Measurements from ENCODE around the gene TTLL12.

The TTLL12 gene

GRCh38 chr22:43213051-43213450, 26.1 kb upstream of the TTLL12 start:
- no peak for DNase-seq

DNA sequence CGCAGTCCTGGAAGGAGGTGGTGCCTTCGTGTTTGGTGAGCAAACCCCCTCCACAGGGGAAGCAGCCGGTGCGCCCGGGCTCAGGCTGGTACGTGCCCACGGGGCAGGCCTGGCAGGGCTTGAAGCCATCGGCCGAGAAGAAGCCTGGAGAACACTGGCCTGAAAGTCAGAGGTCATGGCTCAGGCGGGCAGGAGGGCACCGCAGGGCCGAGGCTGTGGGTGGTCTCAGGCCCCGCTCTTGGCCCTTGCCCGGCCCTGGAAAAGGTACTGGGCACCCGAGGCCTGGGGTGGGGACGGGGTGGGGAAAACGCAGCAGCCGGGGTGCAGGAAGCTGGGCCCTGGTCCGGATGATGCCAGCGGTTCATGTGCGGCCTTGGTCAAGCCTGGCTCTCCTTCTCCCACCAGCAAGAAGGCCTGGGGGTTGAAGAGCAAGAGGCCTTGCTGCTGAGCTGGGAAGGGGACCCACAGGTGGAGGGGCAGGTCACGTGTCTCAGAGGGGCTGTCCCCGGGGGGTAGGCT, 25.6 kb upstream of the TTLL12 start:
- DNase-seq: no peak

- DNase-seq: no peak
Observed at GRCh38 chr22:43211941-43212433, 25.1 kb upstream of the TTLL12 start.

DNA sequence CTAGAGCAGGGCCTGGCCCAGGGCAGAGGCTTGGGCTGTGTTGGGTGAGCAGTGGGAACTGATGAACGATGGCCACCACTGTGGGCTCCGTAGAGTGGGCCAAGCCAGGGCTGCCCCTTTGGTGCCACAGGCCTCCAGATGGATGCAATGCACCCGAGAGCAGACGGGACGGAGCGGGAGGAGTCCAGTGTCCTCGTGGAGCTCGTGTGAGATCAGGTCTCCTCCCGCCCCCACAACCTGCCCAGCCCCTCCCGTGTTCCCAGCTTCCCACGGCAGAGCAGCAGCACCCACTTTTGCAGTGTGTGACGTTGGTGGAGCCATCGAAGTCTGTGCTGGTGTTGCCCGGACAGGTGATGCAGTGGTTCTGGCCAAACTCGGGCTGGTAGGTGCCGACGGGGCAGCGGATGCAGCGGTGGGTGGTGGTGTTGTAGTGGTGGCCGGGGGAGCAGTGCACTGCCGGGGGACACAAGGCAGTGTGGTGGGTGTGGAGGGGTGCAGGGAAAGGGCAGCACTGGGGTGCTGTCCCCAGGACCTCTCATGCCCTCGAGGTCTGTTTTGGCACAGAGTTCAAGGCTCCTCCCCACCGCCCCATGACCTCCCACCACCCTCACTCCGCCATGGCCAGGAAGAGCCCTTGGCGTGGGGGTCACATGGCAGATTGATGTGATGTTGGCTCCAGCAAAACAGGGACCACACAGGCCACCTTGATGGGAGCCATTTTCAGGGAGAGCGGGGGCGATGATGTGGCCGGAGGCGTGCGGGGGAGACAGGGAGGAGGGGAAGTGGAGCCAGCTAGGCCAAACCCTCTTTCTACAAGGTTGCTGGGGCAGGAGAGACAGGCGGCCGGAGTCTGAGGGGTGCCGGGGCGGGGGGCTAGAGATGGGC, 23.9 kb upstream of the TTLL12 start:
- no peak for DNase-seq

DNA sequence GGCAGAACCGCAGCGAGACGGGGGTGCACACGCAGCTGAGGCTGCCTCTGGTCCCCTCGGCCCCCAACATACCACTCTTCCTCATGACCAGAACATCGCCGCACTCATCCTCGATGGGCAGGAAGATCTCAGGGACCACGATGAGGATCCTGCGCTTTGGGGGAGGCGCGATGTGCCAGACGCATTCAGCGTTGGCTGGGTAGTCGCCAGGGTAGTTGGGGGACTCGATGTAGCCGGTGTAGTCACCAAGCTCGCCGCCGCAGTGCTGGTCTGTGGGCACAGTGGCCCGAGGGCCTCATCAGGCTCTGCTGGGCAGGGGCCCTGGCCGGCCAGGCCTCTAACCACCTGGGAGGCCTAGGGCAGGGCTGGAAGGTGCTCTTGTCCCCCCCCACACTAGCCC, 23.0 kb upstream of the TTLL12 start:
- no peak for DNase-seq

DNA sequence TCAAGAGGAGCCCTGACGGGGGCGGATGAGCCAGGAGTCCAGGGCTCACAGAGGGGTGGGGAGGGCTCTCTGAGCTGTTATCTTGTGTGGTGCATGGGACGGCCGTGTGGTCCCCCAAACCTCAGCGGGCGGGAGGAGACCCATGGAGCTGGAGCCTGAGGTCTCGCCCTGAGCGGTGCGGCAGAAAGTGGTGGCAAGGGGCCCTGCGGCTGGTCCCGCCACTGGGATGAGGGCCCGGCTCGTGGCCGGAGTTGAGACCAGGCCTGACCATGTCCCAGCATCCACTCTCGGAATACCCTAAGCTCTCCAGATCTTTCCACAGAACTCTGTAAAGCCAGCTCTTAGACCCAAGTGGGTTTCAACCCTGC, 22.6 kb upstream of the TTLL12 start:
- no peak for DNase-seq

DNA sequence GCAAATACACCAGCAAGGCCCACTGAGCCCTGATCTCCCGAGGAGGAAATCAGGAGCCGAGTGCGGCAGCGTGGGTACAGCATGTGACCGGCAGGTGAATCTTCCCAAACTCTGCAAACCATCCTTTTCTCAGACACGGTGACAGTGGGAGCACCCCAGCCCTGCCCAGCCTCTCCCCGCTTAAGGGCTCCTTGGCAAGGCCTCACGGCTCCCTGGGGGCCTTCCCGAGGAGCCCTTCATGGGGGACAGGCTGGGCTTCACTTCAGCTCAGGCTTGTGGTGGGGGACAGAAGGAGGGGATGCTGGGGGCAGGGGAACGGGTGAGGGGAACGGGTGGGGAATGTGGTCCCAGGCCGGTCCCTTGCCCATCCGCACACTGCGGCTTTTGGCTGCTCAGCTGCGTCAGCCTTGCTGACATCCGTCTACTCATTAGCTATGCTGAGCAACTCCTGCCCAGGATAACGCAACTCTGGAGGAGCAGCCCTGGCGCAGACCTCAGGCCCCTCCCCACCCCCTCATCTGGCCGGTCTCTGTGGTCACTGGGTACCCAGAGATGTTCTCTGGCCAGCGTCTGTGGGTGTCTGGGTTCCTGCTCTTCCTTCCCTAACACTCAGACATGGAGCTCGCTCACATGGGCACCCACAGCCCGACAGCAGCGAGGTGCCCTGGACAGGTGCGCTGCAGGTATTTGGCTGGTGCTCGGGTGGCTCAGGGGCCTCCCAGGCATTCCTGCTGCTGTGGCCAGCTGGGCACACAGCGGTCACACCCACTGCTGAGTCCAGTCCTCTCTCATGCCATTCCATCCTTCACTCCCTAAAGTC, 22.0 kb upstream of the TTLL12 start:
- no peak for DNase-seq

- no peak for DNase-seq
Observed at GRCh38 chr22:43207849-43208702, 21.1 kb upstream of the TTLL12 start.

DNA sequence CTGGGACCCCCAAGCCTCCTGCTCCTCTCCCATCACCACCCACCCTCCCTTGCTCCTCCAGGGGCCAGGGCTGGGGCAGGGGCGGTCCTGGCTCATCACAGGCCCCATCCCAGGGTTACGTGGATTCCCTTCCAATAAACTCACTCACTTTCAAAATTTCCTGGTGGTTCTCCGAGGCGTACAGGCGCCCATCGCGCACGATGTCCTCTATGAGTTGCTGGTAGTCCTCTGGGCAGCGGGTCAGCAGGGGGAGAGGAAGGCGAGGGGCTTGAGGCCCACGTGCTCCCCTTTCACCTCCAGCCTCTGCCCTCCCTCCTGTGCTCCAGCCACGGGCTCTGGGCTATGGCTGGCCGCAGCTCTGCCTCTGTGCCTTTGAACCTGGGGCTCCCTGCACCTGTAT, 20.5 kb upstream of the TTLL12 start:
- no peak for DNase-seq

- DNase-seq: no peak
Observed at GRCh38 chr22:43206509-43207161, 19.7 kb upstream of the TTLL12 start.

- no peak for DNase-seq
Observed at GRCh38 chr22:43205748-43206508, 19.0 kb upstream of the TTLL12 start.

DNA sequence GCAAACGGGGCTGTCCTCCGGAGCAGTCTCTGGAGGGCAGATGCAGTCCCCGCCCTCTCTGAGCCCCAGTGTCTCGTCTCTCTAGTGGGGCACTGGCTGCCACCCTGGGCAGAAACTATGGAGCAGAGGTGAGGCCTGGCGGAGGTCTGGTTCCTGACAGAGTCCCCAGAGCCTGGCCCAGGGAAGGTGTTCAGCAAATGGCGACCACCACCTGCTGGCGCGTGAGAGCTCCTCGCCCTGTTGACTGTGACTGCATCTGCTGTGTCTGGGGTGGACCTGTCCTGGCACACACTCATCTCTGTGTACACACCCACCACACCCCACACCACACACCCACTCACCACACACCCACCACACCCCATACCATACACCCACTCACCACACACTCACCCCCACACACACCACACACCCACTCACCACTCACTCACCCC, 18.3 kb upstream of the TTLL12 start:
- no peak for DNase-seq

DNA sequence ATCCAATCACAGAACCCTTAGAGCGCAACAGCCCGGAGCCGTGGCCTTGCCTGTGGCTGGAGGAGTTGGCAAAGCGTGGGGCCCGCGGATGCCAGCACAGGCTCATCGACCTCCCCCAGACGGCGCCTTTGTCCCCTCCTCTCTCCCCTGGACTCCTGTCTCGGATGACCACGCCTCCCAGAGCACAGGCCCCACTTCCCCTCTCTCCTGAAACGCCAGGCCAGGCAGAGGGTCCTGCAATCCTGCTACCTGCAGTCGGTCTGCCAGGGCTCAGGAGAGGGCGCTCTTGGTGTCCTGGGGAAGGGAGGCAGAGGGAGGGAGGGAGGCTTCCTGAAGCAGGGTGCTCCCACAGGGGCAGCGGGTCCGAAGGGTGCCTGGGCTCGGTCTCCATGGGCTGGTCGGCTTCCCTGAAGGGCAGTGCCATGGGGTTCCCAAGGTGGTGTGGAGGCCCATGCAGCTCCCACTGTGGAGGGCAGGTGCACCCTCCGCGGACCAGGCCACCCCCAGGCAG, 16.6 kb upstream of the TTLL12 start:
- DNase-seq: no peak

DNA sequence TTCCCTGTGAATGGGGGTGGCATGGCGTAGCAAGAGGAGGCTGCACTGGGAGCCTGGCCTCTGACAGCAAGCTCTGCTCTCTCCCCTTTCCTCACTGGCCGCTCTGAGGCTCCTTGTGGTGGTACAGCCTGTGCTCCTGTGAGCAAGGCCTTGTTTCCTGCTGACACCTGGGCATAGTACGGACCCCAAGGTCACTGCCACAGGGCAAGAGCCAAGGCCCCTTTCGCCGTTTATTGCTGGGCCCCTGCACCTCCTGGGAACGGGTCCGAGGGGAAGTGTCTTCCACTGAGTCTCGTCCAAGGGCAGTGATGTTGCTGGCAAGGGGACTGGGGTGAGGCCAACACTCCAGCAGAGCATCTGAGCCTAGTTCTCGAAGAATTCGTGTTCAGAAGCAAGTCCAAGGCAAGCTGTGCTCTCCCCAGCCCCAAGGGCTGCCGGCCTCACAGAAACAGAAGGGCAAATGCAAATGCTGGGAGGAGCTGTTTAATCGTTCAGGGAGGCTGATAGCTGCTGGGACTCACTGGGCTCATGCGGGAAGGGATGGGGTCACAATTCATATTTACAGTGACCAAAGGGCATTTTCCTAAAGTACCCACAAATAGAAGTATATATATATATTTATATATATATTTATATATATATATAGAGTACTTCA, 15.9 kb upstream of the TTLL12 start:
- no peak for DNase-seq

DNA sequence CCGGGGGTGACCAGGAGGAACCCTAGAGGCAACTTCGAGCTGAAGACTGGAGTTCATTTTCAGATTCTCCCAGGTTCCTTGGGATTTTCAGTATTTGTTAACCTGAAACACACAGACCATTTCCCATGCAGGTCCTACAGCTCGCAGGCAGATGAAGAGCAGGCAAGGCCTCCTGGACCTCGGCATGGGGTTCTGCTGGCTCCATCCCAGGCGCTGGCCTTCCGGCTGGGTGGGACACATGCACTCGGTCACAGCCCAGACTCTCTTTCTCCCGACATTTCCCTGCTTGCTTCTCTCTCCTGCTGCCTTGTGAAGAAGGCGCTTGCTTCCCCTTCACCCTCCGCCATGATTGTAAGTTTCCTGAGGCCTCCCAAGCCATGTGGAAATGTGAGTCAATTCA, 15.4 kb upstream of the TTLL12 start:
- DNase-seq: no peak

DNA sequence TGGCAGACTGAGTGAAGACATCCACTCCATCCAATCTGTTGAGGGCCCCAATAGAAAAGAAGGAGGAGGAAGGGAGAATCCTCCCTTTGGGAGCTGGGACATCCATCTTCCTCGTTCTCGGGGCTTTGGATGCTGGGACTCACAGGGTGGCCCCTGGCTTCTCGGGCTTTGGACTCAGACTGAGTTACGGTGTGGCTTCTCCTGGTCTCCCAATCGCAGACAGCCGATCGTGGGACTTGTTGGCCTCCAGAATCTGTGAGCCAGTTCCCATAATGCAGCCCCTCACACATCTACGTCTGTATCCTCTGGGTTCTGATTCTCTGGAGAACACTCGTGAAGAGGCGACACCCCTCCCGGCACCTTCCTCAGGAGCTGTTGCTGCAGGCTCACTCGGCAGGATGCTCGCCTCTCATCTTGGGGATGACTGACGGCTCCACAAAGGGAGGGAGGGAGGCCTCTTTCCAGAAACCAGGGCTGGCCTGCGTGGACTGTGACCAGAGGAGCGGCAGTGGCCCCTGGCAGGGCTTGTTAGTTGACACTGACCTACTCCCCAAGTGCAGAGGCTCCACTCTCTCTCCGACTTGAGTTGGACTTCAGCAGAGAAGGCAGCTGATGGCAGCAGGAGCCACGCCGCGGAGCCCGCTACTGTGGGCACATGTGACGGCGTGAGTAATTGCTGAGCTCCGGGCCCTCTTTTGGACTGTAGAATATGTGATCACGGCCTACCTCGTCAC, 14.7 kb upstream of the TTLL12 start:
- DNase-seq: no peak

GRCh38 chr22:43200555-43200954, 13.6 kb upstream of the TTLL12 start:
- no peak for DNase-seq

DNA sequence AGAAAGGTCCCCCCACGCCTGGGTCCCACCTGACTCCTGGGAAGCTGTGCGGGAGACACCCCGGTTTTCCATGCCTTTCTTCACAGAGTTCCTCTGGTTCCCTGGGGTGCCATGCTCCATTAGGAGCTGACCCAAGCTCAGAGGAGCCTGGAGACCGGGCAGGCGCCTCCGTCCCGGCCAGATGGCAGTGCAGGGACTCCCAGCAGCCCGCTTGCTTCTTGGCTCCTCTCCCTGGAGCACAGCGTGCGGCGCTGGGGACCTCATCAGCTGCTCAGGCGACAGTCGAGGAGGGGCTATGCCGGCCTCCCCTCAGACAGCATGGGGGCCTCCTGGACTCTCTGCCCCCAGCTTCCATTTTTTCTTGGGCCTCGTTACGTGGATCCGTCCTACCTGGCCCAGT, 13.1 kb upstream of the TTLL12 start:
- DNase-seq: no peak

- no peak for DNase-seq
Observed at GRCh38 chr22:43199541-43199940, 12.6 kb upstream of the TTLL12 start.

DNA sequence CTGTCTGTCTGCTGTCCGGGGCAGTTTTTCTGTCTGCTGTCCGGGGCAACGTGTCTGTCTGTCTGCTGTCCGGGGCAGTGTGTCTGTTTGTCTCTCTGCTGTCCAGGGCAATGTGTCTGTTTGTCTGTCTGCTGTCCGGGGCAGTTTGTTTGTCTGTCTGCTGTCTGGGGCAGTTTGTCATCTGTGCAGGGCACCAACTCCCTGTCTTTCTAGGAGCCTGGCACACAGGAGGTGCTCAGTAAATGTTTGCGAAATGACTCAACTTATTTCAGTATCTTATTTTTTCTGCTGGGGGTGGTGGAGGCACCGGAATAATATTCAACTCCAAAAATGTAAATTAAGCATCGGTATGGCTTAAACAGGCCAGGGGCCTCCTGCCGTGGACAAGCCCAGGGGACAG, 12.0 kb upstream of the TTLL12 start:
- DNase-seq: no peak

Data from EL (cell line).